IMR-90 (cell line): ENCODE results near the gene CALML3. TPM values are rescaled to one million over a fixed set of nuclear protein-coding genes. Genes with fewer than 3 reads are reported as not detected.

Source experiments
- ATAC-seq: fragments of 200-7000 bp; cut with Tn5 transposase; 2 replicates; pipeline ENCODE4 v1.9.1; 2020; ENCODE audit warnings: low read depth, mild to moderate bottlenecking, moderate library complexity
- BruUV-seq: library from RNA; stranded (reverse); fragments of 400-500 nt; replicated peaks from 2 replicates; lab custom pipeline; 2021; lab: Mats Ljungman, UMichigan
- CTCF ChIA-PET: fragments of 300-600 bp; formaldehyde crosslinking; extraction: SDS; loops from one replicate; lab custom pipeline; 2021; ENCODE audit warnings: antibody characterized with exemption; lab: Yijun Ruan, JAX
- POLR2A ChIA-PET: fragments of 300-600 bp; sonication (Branson Sonifier 250); formaldehyde crosslinking; loops from one replicate; lab custom pipeline; 2022; ENCODE audit warnings: antibody characterized with exemption; ENCODE audit not compliant: unreplicated experiment; lab: Charles Lee
- DNase-seq: peaks from one replicate; pipeline ENCODE4 v3.0.0; 2013
- H2AFZ ChIP-seq: replicated peaks from 2 replicates; pipeline ENCODE3; 2013; ENCODE audit warnings: low read length, mild to moderate bottlenecking; ENCODE audit not compliant: poor library complexity
- H2AK5ac ChIP-seq: 2 replicates; pipeline ENCODE4 v1.6.1; 2013; ENCODE audit warnings: low read depth, low read length, inconsistent platforms
- H2AK9ac ChIP-seq: replicated peaks from 2 replicates; pipeline ENCODE3; 2013; ENCODE audit warnings: mild to moderate bottlenecking, low read depth, low read length, moderate library complexity; ENCODE audit not compliant: poor library complexity
- H2BK120ac ChIP-seq: 2 replicates; pipeline ENCODE4 v1.6.1; 2013; ENCODE audit warnings: low read depth, low read length, inconsistent platforms
- H2BK15ac ChIP-seq: 3 replicates; pipeline ENCODE4 v1.6.1; 2013; ENCODE audit warnings: low read depth, low read length, inconsistent platforms
- H2BK20ac ChIP-seq: 2 replicates; pipeline ENCODE4 v1.6.1; 2013; ENCODE audit warnings: low read depth, mild to moderate bottlenecking, inconsistent platforms, low read length, moderate library complexity
- H2BK5ac ChIP-seq: 2 replicates; pipeline ENCODE4 v1.6.1; 2013; ENCODE audit warnings: mild to moderate bottlenecking, low read depth, low read length, inconsistent platforms; ENCODE audit not compliant: poor library complexity, severe bottlenecking
- H3K14ac ChIP-seq: replicated peaks from 2 replicates; pipeline ENCODE4 v1.6.1; 2013; ENCODE audit warnings: low read depth, low read length, inconsistent platforms
- H3K18ac ChIP-seq: 2 replicates; pipeline ENCODE4 v1.6.1; 2013; ENCODE audit warnings: low read depth, low read length, control low read depth
- H3K23ac ChIP-seq: 2 replicates; pipeline ENCODE4 v1.6.1; 2013; ENCODE audit warnings: low read depth, low read length, inconsistent platforms
- H3K27ac ChIP-seq: 2 replicates; pipeline ENCODE4 v1.5.1; 2013; ENCODE audit warnings: mild to moderate bottlenecking, control low read depth, low read length; ENCODE audit not compliant: insufficient read depth
- H3K27me3 ChIP-seq: 2 replicates; pipeline ENCODE4 v1.6.1; 2013; ENCODE audit warnings: low read length; ENCODE audit not compliant: control insufficient read depth, insufficient read depth
- H3K36me3 ChIP-seq: 2 replicates; pipeline ENCODE4 v1.6.1; 2013; ENCODE audit warnings: low read length, mixed read lengths; ENCODE audit not compliant: control insufficient read depth, insufficient read depth
- H3K4ac ChIP-seq: 2 replicates; pipeline ENCODE4 v1.6.1; 2013; ENCODE audit warnings: low read depth, low read length, inconsistent platforms
- H3K4me1 ChIP-seq: 2 replicates; pipeline ENCODE4 v1.6.1; 2013; ENCODE audit warnings: low read length, mixed read lengths; ENCODE audit not compliant: control insufficient read depth, insufficient read depth
- H3K4me2 ChIP-seq: 2 replicates; pipeline ENCODE4 v1.6.1; 2013; ENCODE audit warnings: low read depth, mild to moderate bottlenecking, control low read depth, low read length, moderate library complexity
- H3K4me3 ChIP-seq: 2 replicates; pipeline ENCODE4 v1.5.1; 2013; ENCODE audit warnings: low read depth, mild to moderate bottlenecking, control low read depth, low read length, moderate library complexity; ENCODE audit not compliant: insufficient read depth
- H3K56ac ChIP-seq: 2 replicates; pipeline ENCODE4 v1.6.1; 2013; ENCODE audit warnings: low read length, inconsistent platforms; ENCODE audit not compliant: insufficient read depth; ENCODE audit errors: extremely low read depth
- H3K79me1 ChIP-seq, 2 experiments: 2 replicates each; pipeline ENCODE4 v1.6.1; 2013; ENCODE audit warnings: low read length in 2 of 2, inconsistent platforms in 1 of 2, low read depth in 1 of 2
- H3K9ac ChIP-seq: 2 replicates; pipeline ENCODE4 v1.6.1; 2013; ENCODE audit warnings: low read depth, low read length, control low read depth
- H3K9me1 ChIP-seq: 2 replicates; pipeline ENCODE4 v1.6.1; 2013; ENCODE audit warnings: low read length, inconsistent platforms; ENCODE audit not compliant: insufficient read depth
- H3K9me3 ChIP-seq: 2 replicates; pipeline ENCODE4 v1.6.1; 2013; ENCODE audit warnings: low read length; ENCODE audit not compliant: control insufficient read depth, insufficient read depth
- H4K20me1 ChIP-seq: 2 replicates; pipeline ENCODE4 v1.6.1; 2013; ENCODE audit warnings: low read length, inconsistent platforms; ENCODE audit not compliant: insufficient read depth
- H4K5ac ChIP-seq: 2 replicates; pipeline ENCODE4 v1.6.1; 2013; ENCODE audit warnings: mild to moderate bottlenecking, low read depth, low read length, control low read depth
- H4K8ac ChIP-seq, 2 experiments: 2 replicates each; pipeline ENCODE4 v1.6.1; 2013; ENCODE audit warnings: low read depth in 2 of 2, low read length in 2 of 2, control low read depth in 1 of 2, inconsistent platforms in 1 of 2
- H4K91ac ChIP-seq: 2 replicates; pipeline ENCODE4 v1.6.1; 2013; ENCODE audit warnings: low read depth, low read length, inconsistent platforms; ENCODE audit not compliant: insufficient read depth
- CEBPB ChIP-seq: IDR thresholded peaks from 2 replicates; pipeline ENCODE4 v1.6.1; 2012; ENCODE audit warnings: low read depth, low read length, improper control_type of control experiment
- CHD1 ChIP-seq: IDR thresholded peaks from 2 replicates; pipeline ENCODE4 v1.6.1; 2012; ENCODE audit warnings: low read depth, low read length, improper control_type of control experiment
- CTCF ChIP-seq: conservative IDR thresholded peaks from 2 replicates; pipeline ENCODE4 v1.5.1; 2012; ENCODE audit warnings: mild to moderate bottlenecking, low read depth, low read length, improper control_type of control experiment
- ELK1 ChIP-seq: fragments of 150-350 bp; IDR thresholded peaks from 2 replicates; pipeline ENCODE4 v1.6.1; 2016; ENCODE audit warnings: low read depth, mild to moderate bottlenecking, low read length, moderate library complexity, borderline replicate concordance
- MAFK ChIP-seq: IDR thresholded peaks from 2 replicates; pipeline ENCODE4 v1.6.1; 2012; ENCODE audit warnings: low read depth, low read length, improper control_type of control experiment
- MAZ ChIP-seq: IDR thresholded peaks from 2 replicates; pipeline ENCODE4 v1.6.1; 2012; ENCODE audit warnings: low read depth, mild to moderate bottlenecking, low read length, improper control_type of control experiment, moderate library complexity, borderline replicate concordance
- NFE2L2 ChIP-seq: fragments of 150-350 bp; IDR thresholded peaks from 2 replicates; pipeline ENCODE4 v1.6.1; 2016; ENCODE audit warnings: low read depth, mild to moderate bottlenecking, low read length
- POLR2A ChIP-seq: IDR thresholded peaks from 2 replicates; pipeline ENCODE4 v1.6.1; 2012; ENCODE audit warnings: mild to moderate bottlenecking, low read depth, low read length
- RAD21 ChIP-seq: IDR thresholded peaks from 2 replicates; pipeline ENCODE4 v1.6.1; 2012; ENCODE audit warnings: low read length, improper control_type of control experiment
- RCOR1 ChIP-seq: IDR thresholded peaks from 2 replicates; pipeline ENCODE4 v1.6.1; 2012; ENCODE audit warnings: mild to moderate bottlenecking, low read length, improper control_type of control experiment; ENCODE audit not compliant: insufficient replicate concordance
- RFX5 ChIP-seq: IDR thresholded peaks from 2 replicates; pipeline ENCODE4 v1.8.0; 2012; ENCODE audit warnings: low read depth, mild to moderate bottlenecking, low read length, moderate library complexity
- SMC3 ChIP-seq: fragments of 150-350 bp; IDR thresholded peaks from 2 replicates; pipeline ENCODE4 v1.6.1; 2016; ENCODE audit warnings: low read depth, mild to moderate bottlenecking, antibody characterized with exemption, low read length, moderate library complexity
- USF2 ChIP-seq: fragments of 150-350 bp; IDR thresholded peaks from 2 replicates; pipeline ENCODE4 v1.6.1; 2017; ENCODE audit warnings: mild to moderate bottlenecking, antibody characterized with exemption, low read length, low read depth
- WGBS, 2 experiments: methylation state at CpG; one replicate each; pipeline versions ENCODE4 v1.1.5 to v1.1.7; 2013; ENCODE audit warnings: missing lambda C conversion rate in 2 of 2; ENCODE audit not compliant: insufficient read length in 1 of 2; ENCODE audit errors: extremely low coverage in 2 of 2; 5-methylcytosine and 5-hydroxymethylcytosine counted together
- dilution Hi-C: fragments of 300-500 bp; cut with HindIII; formaldehyde crosslinking; loops from one replicate; pipeline ENCODE4 v1.14.3; 2018; ENCODE audit warnings: low sequenced_read_pairs; ENCODE audit not compliant: unreplicated experiment
- in situ Hi-C: fragments of 300-500 bp; cut with MboI; formaldehyde crosslinking; loops from 3 replicates; pipeline ENCODE4 v1.14.3; 2019; ENCODE audit warnings: low sequenced_read_pairs, inconsistent platforms, mixed read lengths
- intact Hi-C: fragments of 100-400 bp; cut with micrococcal nuclease; formaldehyde crosslinking; loops from 2 replicates; pipeline ENCODE4 v1.10.0; 2022
- polyA plus RNA-seq, 3 experiments: library from polyadenylated mRNA; depleted of rRNA; stranded (reverse); fragments of >200 nt; gene quantifications; 2 replicates each; pipeline ENCODE4 v1.2.3, GENCODE V29; 2012; ENCODE audit warnings: low replicate concordance in 1 of 3
- total RNA-seq: library from RNA; depleted of rRNA; stranded (reverse); fragments of >200 nt; gene quantifications from 2 replicates; pipeline ENCODE4 v1.2.3, GENCODE V29; 2012

The CALML3 gene
- total and polyA plus RNA-seq, 2 of the 4 experiments (the other 2 are of a cell fraction), result not detected

DNA sequence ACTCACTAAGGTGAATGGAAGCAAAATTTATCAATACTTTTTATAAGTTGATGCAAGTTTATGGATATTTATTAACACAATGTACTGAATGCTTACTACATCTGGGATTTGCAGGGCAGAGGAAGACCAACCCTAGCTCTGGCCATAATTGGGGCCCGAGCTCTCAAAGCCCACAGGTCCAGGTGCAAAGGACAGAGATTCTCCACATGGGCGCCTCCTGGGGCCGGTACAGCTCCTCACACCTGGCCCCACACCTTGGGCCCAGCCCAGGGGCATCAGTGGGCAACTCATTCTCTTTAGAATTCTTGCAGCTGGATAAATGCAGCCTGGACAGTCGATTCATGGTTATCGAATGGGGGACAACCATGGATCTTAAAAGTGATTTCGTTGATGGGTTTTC lies 47.1 kb downstream of the CALML3 start:
- H2BK20ac ChIP-seq, result no peak overlapping the region
- H4K20me1 ChIP-seq, result no peaks in the 10 kb centered on the region
- no peak overlapping the region for H3K4me3 ChIP-seq
- no peak overlapping the region for H3K9ac ChIP-seq
- H4K5ac ChIP-seq, result no peak overlapping the region
- H3K36me3 ChIP-seq, result no peaks in the 10 kb centered on the region
- TF ChIP-seq POLR2A (no peak), CTCF (no peak), CEBPB (no peak), MAZ (no peak), RCOR1 (no peak), SMC3 (no peak), RAD21 (no peak), CHD1 (no peak), NFE2L2 (no peak), MAFK (no peak), ELK1 (no peak), USF2 (no peak), RFX5 (no peak)
- peaks cover 18% of the 10 kb centered on the region for H3K4me1 ChIP-seq
- H3K9me3 ChIP-seq, result no peaks in the 10 kb centered on the region
- no peak overlapping the region for H3K4me2 ChIP-seq
- H2BK15ac ChIP-seq, result no peak overlapping the region
- no peak overlapping the region for H3K4ac ChIP-seq
- H2AK9ac ChIP-seq, result no peak overlapping the region
- no peak overlapping the region for H3K56ac ChIP-seq
- ChIA-PET CTCF (interaction anchor here (1.0 kb wide), 1 partner anchor 116 kb away, joined by 3 read pairs; no protein-coding TSS in a partner anchor), POLR2A (no interaction called here)
- no peak overlapping the region for H3K14ac ChIP-seq
- no peak overlapping the region for H2BK120ac ChIP-seq
- no peak for ATAC-seq
- no peak overlapping the region for H3K23ac ChIP-seq
- dilution Hi-C loops, result no loop called here
- H4K8ac ChIP-seq, result no peak overlapping the region
- peaks cover 11% of the 10 kb centered on the region for H3K9me1 ChIP-seq
- no peak for DNase-seq
- WGBS, 2 experiments, result 100% methylated on average over 2 of the region's 6 CpGs; no CpG with 5 or more reads in 1 of the 2 experiments
- no peak overlapping the region for H3K18ac ChIP-seq
- intact Hi-C loops, result no loop called here
- no peak overlapping the region for H2AK5ac ChIP-seq
- H2BK5ac ChIP-seq, result no peak overlapping the region
- H3K79me1 ChIP-seq, result no peaks in the 10 kb centered on the region
- BruUV-seq, result no TSS peak
- H3K27me3 ChIP-seq, result no peaks in the 10 kb centered on the region
- H4K91ac ChIP-seq, result no peak overlapping the region
- in situ Hi-C loops, result no loop called here
- H3K27ac ChIP-seq, result no peak overlapping the region
- H2AFZ ChIP-seq, result no peak overlapping the region
